Glutamatergic neuron (in vitro differentiated cells): Measurements from ENCODE around the gene MX1. TPM values are rescaled to one million over a fixed set of nuclear protein-coding genes. Genes with fewer than 3 reads are reported as not detected.

Experiments used
- DNase-seq: peaks from one replicate; pipeline ENCODE4 v3.0.0; 2022
- H3K27ac Mint-ChIP-seq: one replicate; pipeline ENCODE4 v1.8.0; 2020; ENCODE audit warnings: mild to moderate bottlenecking, mixed read lengths, inconsistent platforms; ENCODE audit not compliant: unreplicated experiment
- H3K27me3 Mint-ChIP-seq: one replicate; pipeline ENCODE4 v1.8.0; 2020; ENCODE audit warnings: mild to moderate bottlenecking, moderate library complexity, mixed read lengths, inconsistent platforms; ENCODE audit not compliant: unreplicated experiment
- H3K36me3 Mint-ChIP-seq: one replicate; pipeline ENCODE4 v1.8.0; 2020; ENCODE audit warnings: mild to moderate bottlenecking, mixed read lengths, inconsistent platforms; ENCODE audit not compliant: unreplicated experiment
- H3K4me1 Mint-ChIP-seq: one replicate; pipeline ENCODE4 v1.8.0; 2020; ENCODE audit warnings: mild to moderate bottlenecking, low read depth, mixed read lengths, inconsistent platforms; ENCODE audit not compliant: unreplicated experiment
- H3K4me3 Mint-ChIP-seq: one replicate; pipeline ENCODE4 v1.8.0; 2020; ENCODE audit warnings: mild to moderate bottlenecking, mixed read lengths, inconsistent platforms; ENCODE audit not compliant: unreplicated experiment
- H3K9me3 Mint-ChIP-seq: one replicate; pipeline ENCODE4 v1.8.0; 2020; ENCODE audit warnings: mild to moderate bottlenecking, moderate library complexity, mixed read lengths, inconsistent platforms; ENCODE audit not compliant: unreplicated experiment
- CTCF ChIP-seq: fragments of 200-600 bp; sonication (generic); IDR thresholded peaks from one replicate; pipeline ENCODE4 v1.5.0; 2021; ENCODE audit not compliant: partially characterized antibody, unreplicated experiment
- total RNA-seq: library from RNA; stranded (reverse); fragmentation: NEBNext Ultra II Directional; extraction: Animal tissue kit (Norgen Biotek cat#: 25700); gene quantifications from one replicate; pipeline ENCODE4 v1.2.1, GENCODE V29; 2021; ENCODE audit not compliant: unreplicated experiment

The MX1 gene
- total RNA-seq, 1 donor from 2014 or later = 1.5 TPM

- no peaks in the 10 kb centered on the region for H3K27me3 Mint-ChIP-seq
- no peaks in the 10 kb centered on the region for H3K4me1 Mint-ChIP-seq
- H3K9me3 Mint-ChIP-seq = no peaks in the 10 kb centered on the region
- no peak overlapping the region for H3K4me3 Mint-ChIP-seq
- no peak overlapping the region for H3K27ac Mint-ChIP-seq
- DNase-seq = no peak
- H3K36me3 Mint-ChIP-seq = no peaks in the 10 kb centered on the region
- no peak for TF ChIP-seq CTCF
Observed at GRCh38 chr21:41490330-41490729, 64.3 kb downstream of the MX1 start.

- Mint-ChIP-seq H3K4me1 (no peaks in the 10 kb centered on the region), H3K4me3 (no peak overlapping the region), H3K36me3 (no peaks in the 10 kb centered on the region), H3K27me3 (no peaks in the 10 kb centered on the region), H3K9me3 (no peaks in the 10 kb centered on the region), H3K27ac (no peak overlapping the region)
- no peak for DNase-seq
- no peak for TF ChIP-seq CTCF
Observed at GRCh38 chr21:41491412-41491811, 65.4 kb downstream of the MX1 start.

- H3K27ac Mint-ChIP-seq = no peak overlapping the region
- DNase-seq = no peak
- TF ChIP-seq CTCF = no peak
- H3K4me3 Mint-ChIP-seq = no peak overlapping the region
- no peaks in the 10 kb centered on the region for H3K4me1 Mint-ChIP-seq
- H3K27me3 Mint-ChIP-seq = no peaks in the 10 kb centered on the region
- no peaks in the 10 kb centered on the region for H3K9me3 Mint-ChIP-seq
- no peaks in the 10 kb centered on the region for H3K36me3 Mint-ChIP-seq
Observed at GRCh38 chr21:41494242-41494641, 68.2 kb downstream of the MX1 start.

- TF ChIP-seq CTCF = no peak
- DNase-seq = no peak
- no peak overlapping the region for H3K4me3 Mint-ChIP-seq
- H3K9me3 Mint-ChIP-seq = peaks cover 2% of the 10 kb centered on the region
- H3K27ac Mint-ChIP-seq = no peak overlapping the region
- H3K36me3 Mint-ChIP-seq = no peaks in the 10 kb centered on the region
- peaks cover 2% of the 10 kb centered on the region for H3K27me3 Mint-ChIP-seq
- H3K4me1 Mint-ChIP-seq = no peaks in the 10 kb centered on the region
Observed at GRCh38 chr21:41497008-41497407, 71.0 kb downstream of the MX1 start.

GRCh38 chr21:41497788-41498187 is 71.7 kb downstream of the MX1 start:
- H3K4me3 Mint-ChIP-seq = no peak overlapping the region
- H3K9me3 Mint-ChIP-seq = peaks cover 2% of the 10 kb centered on the region
- H3K4me1 Mint-ChIP-seq = no peaks in the 10 kb centered on the region
- no peak for DNase-seq
- peaks cover 2% of the 10 kb centered on the region for H3K27me3 Mint-ChIP-seq
- no peak for TF ChIP-seq CTCF
- H3K27ac Mint-ChIP-seq = no peak overlapping the region
- H3K36me3 Mint-ChIP-seq = no peaks in the 10 kb centered on the region
